Activated B cell treated with CpG ODN at 0.5 μM for 24 hours (primary cell): ENCODE measurements around the gene OR52N2. TPM values are rescaled to one million over a fixed set of nuclear protein-coding genes. Genes with fewer than 3 reads are reported as not detected.

Experiments
- ATAC-seq: fragments of 200-7000 bp; cut with Tn5 transposase; one replicate; pipeline ENCODE4 v1.10.0; 2021; ENCODE audit warnings: low read depth, mild to moderate bottlenecking, moderate library complexity
- CTCF ChIA-PET: fragments of 350-600 bp; sonication (Branson Sonifier 250); formaldehyde crosslinking; loops from one replicate; lab custom pipeline; 2021; ENCODE audit warnings: antibody characterized with exemption; lab: Charles Lee
- POLR2A ChIA-PET: fragments of 350-600 bp; sonication (Branson Sonifier 250); formaldehyde crosslinking; loops from one replicate; lab custom pipeline; 2021; ENCODE audit warnings: antibody characterized with exemption; lab: Charles Lee
- DNase-seq: peaks from one replicate; pipeline ENCODE4 v3.0.0; 2022
- H3K27ac Mint-ChIP-seq: one replicate; pipeline ENCODE4 v1.8.0; 2020; ENCODE audit warnings: mixed read lengths
- H3K27me3 Mint-ChIP-seq: one replicate; pipeline ENCODE4 v1.8.0; 2021; ENCODE audit warnings: mixed read lengths
- H3K36me3 Mint-ChIP-seq: one replicate; pipeline ENCODE4 v1.8.0; 2021; ENCODE audit warnings: low read depth, mixed read lengths
- H3K4me1 Mint-ChIP-seq: one replicate; pipeline ENCODE4 v1.8.0; 2021; ENCODE audit warnings: mixed read lengths
- H3K4me3 Mint-ChIP-seq: one replicate; pipeline ENCODE4 v1.8.0; 2020; ENCODE audit warnings: mild to moderate bottlenecking, mixed read lengths
- H3K9me3 Mint-ChIP-seq: one replicate; pipeline ENCODE4 v1.8.0; 2020; ENCODE audit warnings: mixed read lengths
- CTCF ChIP-seq: fragments of 200-600 bp; IDR thresholded peaks from one replicate; pipeline ENCODE4 v1.8.0; 2022; ENCODE audit warnings: antibody characterized with exemption, mild to moderate bottlenecking
- intact Hi-C: fragments of 100-400 bp; cut with micrococcal nuclease; formaldehyde crosslinking; loops from one replicate; pipeline ENCODE4 v1.15.1; 2024
- total RNA-seq: library from RNA; stranded (reverse); gene quantifications from 2 replicates; pipeline ENCODE4 v1.2.3, GENCODE V29; 2022

Gene OR52N2
- total RNA-seq, 1 donor from 2014 or later: not detected

DNA sequence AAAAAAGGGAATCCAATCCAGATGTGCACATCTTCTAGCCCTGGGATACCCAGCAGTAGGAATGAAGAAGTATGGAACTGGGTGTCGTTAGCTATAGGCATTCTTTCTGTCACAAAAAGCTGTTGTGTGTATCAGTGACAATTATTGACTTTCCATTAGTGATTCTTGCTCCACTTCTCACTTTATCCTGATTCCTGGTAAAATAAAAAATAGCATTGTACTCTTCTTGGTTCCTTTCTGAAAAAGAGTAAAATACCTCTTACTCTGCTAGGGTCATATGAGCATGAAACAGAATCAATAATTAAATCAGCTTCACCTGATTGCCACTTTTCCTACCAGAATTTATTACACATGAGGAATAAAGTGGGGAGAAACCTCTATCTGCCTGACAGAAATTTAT lies 33.1 kb downstream of the OR52N2 start, which contains the start of gene OR52E6:
Gene OR52E6, minus strand, starts transcription at position 101 of the 400 bp plus-strand sequence. Its CDS starts 0 bp downstream, at position 101.
- POLR2A ChIA-PET: no interaction called here
- no peak for TF ChIP-seq CTCF
- Mint-ChIP-seq H3K27ac (no peak within 1 kb of the TSS), H3K36me3 (no peaks in the 10 kb centered on the region), H3K4me1 (no peaks in the 10 kb centered on the region), H3K4me3 (no peak within 1 kb of the TSS), H3K27me3 (peaks cover 8% of the 10 kb centered on the region), H3K9me3 (no peaks in the 10 kb centered on the region)
- DNase-seq (no peak), ATAC-seq (no peak)
- CTCF ChIA-PET: no interaction called here
- intact Hi-C loops: no loop called here

DNA sequence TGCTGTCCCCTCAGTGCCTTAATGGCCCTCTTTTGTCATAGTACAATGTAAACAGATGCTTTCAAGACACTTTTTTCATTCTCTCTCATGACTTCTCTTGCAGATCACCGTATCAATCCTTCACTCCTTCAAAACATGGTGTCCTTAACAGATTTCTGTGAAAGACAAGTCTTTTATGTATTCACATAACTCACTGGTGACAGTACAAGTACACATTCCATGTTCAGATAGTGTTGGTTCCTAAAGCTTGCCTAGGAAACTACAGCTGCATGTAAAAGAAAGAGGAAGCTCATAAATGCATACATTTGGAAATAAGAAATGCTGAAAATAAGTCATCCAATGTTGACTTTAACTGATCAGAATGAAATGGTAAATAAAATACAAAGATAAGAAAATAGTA lies 38.0 kb downstream of the OR52N2 start:
- no peaks in the 10 kb centered on the region for H3K27me3 Mint-ChIP-seq
- H3K4me3 Mint-ChIP-seq: no peak overlapping the region
- H3K36me3 Mint-ChIP-seq: no peaks in the 10 kb centered on the region
- H3K27ac Mint-ChIP-seq: no peak overlapping the region
- ATAC-seq: no peak
- ChIA-PET POLR2A (no interaction called here), CTCF (no interaction called here)
- H3K4me1 Mint-ChIP-seq: no peaks in the 10 kb centered on the region
- no peak for DNase-seq
- intact Hi-C loops: no loop called here
- peaks cover 3% of the 10 kb centered on the region for H3K9me3 Mint-ChIP-seq
- no peak for TF ChIP-seq CTCF

DNA sequence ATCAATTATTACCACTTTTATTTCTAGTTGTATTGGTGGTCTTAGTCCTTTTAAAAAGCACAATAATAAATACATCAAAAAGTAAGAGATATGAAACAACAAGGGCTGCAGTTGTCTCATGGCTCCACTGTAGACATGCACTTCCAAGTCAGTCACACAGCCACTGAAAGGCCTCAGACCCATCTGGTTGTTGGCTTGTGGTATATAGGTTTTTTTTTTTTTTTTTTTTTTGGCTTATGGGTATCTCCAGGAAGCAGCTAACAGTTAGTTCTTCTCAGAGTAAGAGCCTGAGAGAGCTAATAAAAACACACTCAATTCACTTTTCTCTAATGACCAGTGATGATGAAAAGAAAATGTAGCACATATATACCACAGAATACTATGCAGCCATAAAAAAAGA lies 39.0 kb downstream of the OR52N2 start:
- DNase-seq: no peak
- Mint-ChIP-seq H3K27ac (no peak overlapping the region), H3K4me1 (no peaks in the 10 kb centered on the region), H3K9me3 (peaks cover 3% of the 10 kb centered on the region), H3K27me3 (no peaks in the 10 kb centered on the region), H3K4me3 (no peak overlapping the region), H3K36me3 (no peaks in the 10 kb centered on the region)
- TF ChIP-seq CTCF: no peak
- CTCF ChIA-PET: no interaction called here
- intact Hi-C loops: no loop called here
- POLR2A ChIA-PET: no interaction called here
- ATAC-seq: no peak

DNA sequence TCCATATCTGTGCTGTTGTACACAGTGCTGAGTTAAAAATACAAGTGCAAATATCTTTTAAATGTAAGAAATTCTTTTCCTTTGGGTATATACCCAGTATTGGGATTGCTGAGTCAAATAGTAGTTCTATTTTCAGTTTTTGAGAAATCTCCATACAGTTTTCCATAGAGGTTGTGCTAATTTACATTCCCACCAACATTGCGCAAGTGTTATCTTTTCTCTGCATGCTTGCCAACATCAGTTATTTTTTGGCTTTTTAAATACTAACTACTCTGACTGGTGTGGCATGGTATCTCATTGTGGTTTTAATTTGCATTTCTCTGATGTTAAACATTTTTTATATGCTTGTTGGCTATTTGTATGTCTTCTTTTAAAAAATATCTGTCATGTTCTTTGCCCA lies 42.3 kb downstream of the OR52N2 start:
- Mint-ChIP-seq H3K4me1 (no peaks in the 10 kb centered on the region), H3K36me3 (no peaks in the 10 kb centered on the region), H3K27ac (no peak overlapping the region), H3K4me3 (no peak overlapping the region), H3K9me3 (peaks cover 9% of the 10 kb centered on the region), H3K27me3 (peaks cover 4% of the 10 kb centered on the region)
- intact Hi-C loops: no loop called here
- no peak for DNase-seq
- TF ChIP-seq CTCF: no peak
- POLR2A ChIA-PET: no interaction called here
- CTCF ChIA-PET: no interaction called here
- no peak for ATAC-seq

DNA sequence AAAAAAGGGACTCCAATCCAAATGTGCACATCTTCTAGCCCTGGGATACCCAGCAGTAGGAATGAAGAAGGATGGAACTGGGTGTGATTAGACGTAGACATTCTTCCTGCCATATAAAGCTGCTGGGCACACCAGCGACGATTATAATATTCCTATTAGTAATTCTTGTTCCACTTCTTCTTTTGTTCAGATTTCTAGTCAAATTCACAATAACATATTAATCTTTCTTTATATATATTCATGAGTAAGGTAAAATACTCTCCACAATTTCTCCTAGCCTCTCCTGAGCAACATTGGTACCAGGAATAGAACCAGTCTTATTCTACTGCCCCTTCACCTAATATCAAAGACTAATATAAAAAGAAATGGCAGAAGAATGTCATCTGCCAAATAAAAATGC lies 48.9 kb downstream of the OR52N2 start, which contains the start of gene OR52E8:
Gene OR52E8, minus strand, starts transcription at position 101 of the 400 bp plus-strand sequence. Its CDS starts 0 bp downstream, at position 101.
- TF ChIP-seq CTCF: no peak
- ATAC-seq (no peak), DNase-seq (no peak)
- no peak within 1 kb of the TSS for H3K4me3 Mint-ChIP-seq
- peaks cover 6% of the 10 kb centered on the region for H3K27me3 Mint-ChIP-seq
- ChIA-PET POLR2A (no interaction called here), CTCF (no interaction called here)
- H3K4me1 Mint-ChIP-seq: no peaks in the 10 kb centered on the region
- H3K9me3 Mint-ChIP-seq: peaks cover 6% of the 10 kb centered on the region
- no peak within 1 kb of the TSS for H3K27ac Mint-ChIP-seq
- H3K36me3 Mint-ChIP-seq: no peaks in the 10 kb centered on the region
- intact Hi-C loops: no loop called here
